ENCODE measurements around the gene TRAF3IP3.

- TF ChIP-seq, protein P1, sequence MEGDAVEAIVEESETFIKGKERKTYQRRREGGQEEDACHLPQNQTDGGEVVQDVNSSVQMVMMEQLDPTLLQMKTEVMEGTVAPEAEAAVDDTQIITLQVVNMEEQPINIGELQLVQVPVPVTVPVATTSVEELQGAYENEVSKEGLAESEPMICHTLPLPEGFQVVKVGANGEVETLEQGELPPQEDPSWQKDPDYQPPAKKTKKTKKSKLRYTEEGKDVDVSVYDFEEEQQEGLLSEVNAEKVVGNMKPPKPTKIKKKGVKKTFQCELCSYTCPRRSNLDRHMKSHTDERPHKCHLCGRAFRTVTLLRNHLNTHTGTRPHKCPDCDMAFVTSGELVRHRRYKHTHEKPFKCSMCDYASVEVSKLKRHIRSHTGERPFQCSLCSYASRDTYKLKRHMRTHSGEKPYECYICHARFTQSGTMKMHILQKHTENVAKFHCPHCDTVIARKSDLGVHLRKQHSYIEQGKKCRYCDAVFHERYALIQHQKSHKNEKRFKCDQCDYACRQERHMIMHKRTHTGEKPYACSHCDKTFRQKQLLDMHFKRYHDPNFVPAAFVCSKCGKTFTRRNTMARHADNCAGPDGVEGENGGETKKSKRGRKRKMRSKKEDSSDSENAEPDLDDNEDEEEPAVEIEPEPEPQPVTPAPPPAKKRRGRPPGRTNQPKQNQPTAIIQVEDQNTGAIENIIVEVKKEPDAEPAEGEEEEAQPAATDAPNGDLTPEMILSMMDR (IDR thresholded peaks at IDR 0.05), result no peak
- TF ChIP-seq EZH2phosphoT487 (IDR thresholded peaks at IDR 0.05) (no peak), EZH2 (IDR thresholded peaks at IDR 0.05) (no peak)
These were observed 61.8 kb downstream of the TRAF3IP3 start for GRCh38 chr1:209817691-209818090.

All from neural progenitor cell (in vitro differentiated cells).